Ovary (tissue), 3 donors: Measurements from ENCODE around the gene NQO1.

Experiments used
- CTCF ChIP-seq, 3 donors: fragments of 450-650 bp in 2 of 3; fragments of 200-600 bp in 1 of 3; IDR thresholded peaks; one replicate each; pipeline versions ENCODE4 v1.5.1 to v1.8.0; 2016 to 2022; ENCODE audit warnings: antibody characterized with exemption in 3 of 3, mild to moderate bottlenecking in 1 of 3
- EP300 ChIP-seq: sonication (generic); formaldehyde crosslinking; IDR thresholded peaks from one replicate; pipeline ENCODE4 v1.6.1; 2017; ENCODE audit warnings: antibody characterized with exemption
- POLR2A ChIP-seq: fragments of 450-650 bp; IDR thresholded peaks from one replicate; pipeline ENCODE4 v1.6.1; 2017; ENCODE audit warnings: antibody characterized with exemption, mild to moderate bottlenecking, moderate library complexity
- donor health status: DM: no; HTN: no; CAD: no.

GRCh38 chr16:69725480-69726312, 664 bp downstream of the NQO1 start:
- TF ChIP-seq CTCF (IDR thresholded peaks at IDR 0.05) (no peak), POLR2A (no peak), EP300 (no peak)
